HepG2 (cell line): Measurements from ENCODE around the gene ANKRD53.

Source experiments
- CTCF ChIP-seq: sonication (generic); formaldehyde crosslinking; IDR thresholded peaks from 2 replicates; pipeline ENCODE4 v1.5.0; 2020; ENCODE audit warnings: mild to moderate bottlenecking, missing genetic modification reagents, moderate library complexity
- XRCC5 ChIP-seq: fragments of 200-400 bp; formaldehyde crosslinking; optimal IDR thresholded peaks from 2 replicates; pipeline ENCODE3; 2017; ENCODE audit warnings: mild to moderate bottlenecking, low read length

- no peak for TF ChIP-seq CTCF (CRISPR knock-in tag)
- TF ChIP-seq XRCC5 = no peak
Observed at GRCh38 chr2:70962211-70962884, 16.1 kb upstream of the ANKRD53 start.
